Pancreas (tissue), 10 donors: ENCODE results near the gene SCNM1. TPM values are rescaled to one million over a fixed set of nuclear protein-coding genes. Genes with fewer than 3 reads are reported as not detected.

ENCODE experiments used
- ATAC-seq, 4 donors: fragments of 200-7000 bp; cut with Tn5 transposase; one replicate each; pipeline versions ENCODE4 v1.8.0 to v1.9.1; 2020; ENCODE audit warnings: mild to moderate bottlenecking in 4 of 4, moderate library complexity in 4 of 4
- DNase-seq, 6 donors: peaks; one replicate each; pipeline ENCODE4 v3.0.0-alpha.2; 2020
- FAIRE-seq: peaks from 2 replicates; lab custom pipeline; 2012; peaks lifted over from hg19 to GRCh38; lab: Jason Lieb, UNC
- H3K27ac ChIP-seq, 4 donors: fragments of 200-600 bp; sonication (generic); 1 replicate in 3 of 4; 2 replicates in 1 of 4; pipeline versions ENCODE4 v1.5.0 to v1.8.0; 2020
- H3K27me3 ChIP-seq, 4 donors: fragments of 200-600 bp; one replicate each; pipeline ENCODE4 v1.8.0; 2021
- H3K36me3 ChIP-seq, 3 donors: fragments of 200-600 bp; sonication (generic) in 1 of 3; one replicate each; pipeline versions ENCODE4 v1.5.0 to v1.8.0; 2020 to 2021
- H3K4me1 ChIP-seq, 3 donors: fragments of 200-600 bp; one replicate each; pipeline ENCODE4 v1.8.0; 2021
- H3K4me3 ChIP-seq, 4 donors: fragments of 200-600 bp; sonication (generic) in 2 of 4; one replicate each; pipeline versions ENCODE4 v1.5.0 to v1.8.0; 2020 to 2021
- H3K9me3 ChIP-seq, 4 donors: fragments of 200-600 bp; one replicate each; pipeline ENCODE4 v1.8.0; 2021
- WGBS, 2 donors: extraction: QIAGEN DNeasy Blood & Tissue Kit; methylation state at CpG; one replicate each; pipeline ENCODE4 v1.1.7; 2013; 5-methylcytosine and 5-hydroxymethylcytosine counted together
- intact Hi-C, 3 donors: fragments of 100-400 bp; cut with DNase I; formaldehyde crosslinking; loops; one replicate each; pipeline versions ENCODE4 v1.11.1 to v1.14.2; 2022
- polyA plus RNA-seq, 2 donors: library from polyadenylated mRNA; stranded (reverse); fragments of 200-250 nt; gene quantifications; one replicate each; pipeline ENCODE4 v1.2.3, GENCODE V29; 2013
- total RNA-seq, 6 donors: library from RNA; stranded (reverse); fragmentation: NEBNext Ultra II Directional in 4 of 6; extraction: Animal tissue kit (Norgen Biotek cat#: 25700) in 4 of 6; gene quantifications; one replicate each; pipeline versions ENCODE4 v1.2.1 to v1.2.4, GENCODE V29; 2021 to 2023
- TF ChIP-seq, protein P1 (sequence below), 4 donors: fragments of 200-600 bp; sonication (generic) in 3 of 4; IDR thresholded peaks; one replicate each; pipeline versions ENCODE4 v1.5.0 to v1.8.0; 2021; ENCODE audit warnings: antibody characterized with exemption in 4 of 4
- donor health status: healthy with polysubstance abuse.
- donor health status: DM: no; HTN: no; CAD: no; lungs with moderate emphysema.
- donor health status: DM: no; HTN: no; CAD: no.
- donor health status: control.
- donor health status: control.
- donor health status: Bipolar disorder and iron deficiency.
- donor health status: DM: yes; HTN: yes; CAD: no.
- donor health status: DM: no; HTN: no; CAD: no.
- donor health status: DM: no; HTN: no; CAD: no.
- donor health status: DM: yes; HTN: yes; CAD: no.

Gene SCNM1
- total and polyA plus RNA-seq, 8 donors, result 7.7 to 33.7 (median 11.2) TPM

DNA sequence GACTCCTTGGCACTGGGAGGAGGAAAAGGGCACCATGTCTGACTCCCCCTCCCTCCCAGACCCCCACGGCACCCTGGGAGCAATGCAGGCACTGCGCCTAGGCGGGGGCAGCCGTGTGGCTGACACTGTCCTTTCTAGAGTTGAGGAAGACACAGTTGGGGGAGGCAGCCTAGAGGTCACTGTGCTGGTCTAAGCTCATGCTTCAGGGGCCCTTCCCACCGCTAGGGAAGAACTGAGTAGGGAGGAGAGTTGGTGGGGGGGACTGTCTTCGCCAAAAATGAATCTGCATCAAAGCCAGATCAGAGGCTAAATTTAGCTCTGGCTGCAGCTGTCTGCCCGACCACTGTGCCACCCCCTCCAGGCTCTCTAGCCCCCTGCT, 22.9 kb upstream of the SCNM1 start:
- FAIRE-seq (no peak), DNase-seq (no peak), ATAC-seq (no peak)
- 78 to 86% methylated on average over 7 of the region's 7 CpGs for WGBS, 2 donors
- intact Hi-C loops, result loop anchor here in 1 of 3 donors (5.0 kb wide), 1 partner anchor 51 kb away; no protein-coding TSS in a partner anchor
- Histone ChIP-seq H3K4me1 (peaks cover 0 to 6% (median 0%) of the 10 kb centered on the region in 3 donors), H3K9me3 (no peaks in the 10 kb centered on the region), H3K27me3 (no peaks in the 10 kb centered on the region), H3K27ac (no peak overlapping the region), H3K36me3 (no peaks in the 10 kb centered on the region), H3K4me3 (no peak overlapping the region)
- TF ChIP-seq, protein P1, sequence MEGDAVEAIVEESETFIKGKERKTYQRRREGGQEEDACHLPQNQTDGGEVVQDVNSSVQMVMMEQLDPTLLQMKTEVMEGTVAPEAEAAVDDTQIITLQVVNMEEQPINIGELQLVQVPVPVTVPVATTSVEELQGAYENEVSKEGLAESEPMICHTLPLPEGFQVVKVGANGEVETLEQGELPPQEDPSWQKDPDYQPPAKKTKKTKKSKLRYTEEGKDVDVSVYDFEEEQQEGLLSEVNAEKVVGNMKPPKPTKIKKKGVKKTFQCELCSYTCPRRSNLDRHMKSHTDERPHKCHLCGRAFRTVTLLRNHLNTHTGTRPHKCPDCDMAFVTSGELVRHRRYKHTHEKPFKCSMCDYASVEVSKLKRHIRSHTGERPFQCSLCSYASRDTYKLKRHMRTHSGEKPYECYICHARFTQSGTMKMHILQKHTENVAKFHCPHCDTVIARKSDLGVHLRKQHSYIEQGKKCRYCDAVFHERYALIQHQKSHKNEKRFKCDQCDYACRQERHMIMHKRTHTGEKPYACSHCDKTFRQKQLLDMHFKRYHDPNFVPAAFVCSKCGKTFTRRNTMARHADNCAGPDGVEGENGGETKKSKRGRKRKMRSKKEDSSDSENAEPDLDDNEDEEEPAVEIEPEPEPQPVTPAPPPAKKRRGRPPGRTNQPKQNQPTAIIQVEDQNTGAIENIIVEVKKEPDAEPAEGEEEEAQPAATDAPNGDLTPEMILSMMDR (IDR thresholded peaks at IDR 0.05), result no peak

DNA sequence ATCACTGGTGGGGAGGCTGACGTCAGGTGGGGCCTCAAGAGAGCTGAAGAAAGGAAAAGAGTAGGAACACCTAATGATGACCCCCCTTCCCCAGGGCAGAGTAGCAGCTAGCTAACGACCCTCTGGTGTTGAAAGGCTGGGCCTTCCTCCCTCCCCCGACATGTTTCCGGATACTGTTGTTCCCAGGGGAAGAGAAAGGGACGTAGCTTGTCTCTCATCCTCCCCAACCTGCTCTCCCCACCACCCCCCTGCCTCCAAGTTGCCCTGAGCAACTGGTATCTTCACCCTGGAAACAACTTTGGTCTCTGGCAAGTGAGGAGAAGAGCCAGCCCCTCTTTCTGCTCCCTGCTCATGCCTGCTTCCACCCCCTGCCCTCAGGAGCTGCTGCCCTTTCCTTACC, 22.0 kb upstream of the SCNM1 start:
- Histone ChIP-seq H3K27me3 (no peaks in the 10 kb centered on the region), H3K9me3 (no peaks in the 10 kb centered on the region), H3K36me3 (no peaks in the 10 kb centered on the region), H3K27ac (no peak overlapping the region), H3K4me1 (peaks cover 0 to 6% (median 0%) of the 10 kb centered on the region in 3 donors), H3K4me3 (no peak overlapping the region)
- WGBS, 2 donors, result 70 to 78% methylated on average over 4 to 5 of the region's 5 CpGs
- DNase-seq (no peak), FAIRE-seq (no peak), ATAC-seq (no peak)
- intact Hi-C loops, result loop anchor here in 1 of 3 donors (5.0 kb wide), 1 partner anchor 52 kb away; no protein-coding TSS in a partner anchor
- TF ChIP-seq, protein P1 (IDR thresholded peaks at IDR 0.05), result no peak

DNA sequence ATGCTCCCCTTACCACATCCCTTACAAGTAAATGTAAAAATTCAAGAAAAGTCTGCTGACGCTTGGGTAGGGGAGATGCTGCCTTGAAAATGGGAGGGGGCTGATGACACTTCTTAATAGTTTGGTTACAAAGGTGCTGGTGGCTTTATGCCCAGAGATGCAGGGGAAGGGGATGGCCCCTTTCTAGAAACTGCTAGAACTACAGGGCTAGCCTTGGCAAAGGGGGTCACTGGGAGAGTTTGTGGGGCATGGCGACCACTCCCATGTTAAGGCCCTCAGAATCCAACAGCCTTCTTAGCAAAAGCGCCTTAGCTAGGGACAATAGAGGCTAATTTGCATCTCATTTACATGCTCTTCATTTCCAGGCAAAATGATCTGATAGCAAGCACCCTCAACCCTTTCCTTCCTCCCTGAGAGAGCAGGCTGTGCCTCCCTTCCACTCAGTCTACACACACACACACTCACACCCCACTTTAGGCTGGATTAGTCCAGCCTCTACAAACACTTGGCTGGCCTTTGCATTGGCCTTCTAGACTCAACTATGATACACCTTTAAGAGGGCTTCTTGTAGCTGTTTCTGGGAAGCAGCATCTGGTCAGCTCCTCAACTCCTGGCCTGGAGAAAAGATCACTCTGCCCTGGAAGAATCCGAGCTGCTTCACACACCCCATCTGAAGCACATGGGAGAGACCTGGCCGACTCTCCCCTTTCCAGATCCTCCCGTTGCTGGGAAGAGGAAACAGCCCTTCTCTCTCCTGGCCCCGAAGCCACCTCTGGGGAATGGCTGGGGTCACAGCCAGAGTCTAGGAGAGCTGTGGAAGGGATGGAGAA, 21.3 kb upstream of the SCNM1 start:
- Histone ChIP-seq H3K36me3 (no peaks in the 10 kb centered on the region), H3K27ac (no peak overlapping the region), H3K4me3 (peak overlapping the region in 1 of 4 donors; percentile 88), H3K27me3 (no peaks in the 10 kb centered on the region), H3K4me1 (peaks cover 0 to 6% (median 0%) of the 10 kb centered on the region in 3 donors), H3K9me3 (no peaks in the 10 kb centered on the region)
- intact Hi-C loops, result loop anchor here in 1 of 3 donors (5.0 kb wide), 1 partner anchor 52 kb away; no protein-coding TSS in a partner anchor
- FAIRE-seq, result no peak
- 73 to 74% methylated on average over 7 of the region's 7 CpGs for WGBS, 2 donors
- TF ChIP-seq, protein P1 (IDR thresholded peaks at IDR 0.05), result no peak
- no peak for ATAC-seq
- DNase-seq, result no peak

DNA sequence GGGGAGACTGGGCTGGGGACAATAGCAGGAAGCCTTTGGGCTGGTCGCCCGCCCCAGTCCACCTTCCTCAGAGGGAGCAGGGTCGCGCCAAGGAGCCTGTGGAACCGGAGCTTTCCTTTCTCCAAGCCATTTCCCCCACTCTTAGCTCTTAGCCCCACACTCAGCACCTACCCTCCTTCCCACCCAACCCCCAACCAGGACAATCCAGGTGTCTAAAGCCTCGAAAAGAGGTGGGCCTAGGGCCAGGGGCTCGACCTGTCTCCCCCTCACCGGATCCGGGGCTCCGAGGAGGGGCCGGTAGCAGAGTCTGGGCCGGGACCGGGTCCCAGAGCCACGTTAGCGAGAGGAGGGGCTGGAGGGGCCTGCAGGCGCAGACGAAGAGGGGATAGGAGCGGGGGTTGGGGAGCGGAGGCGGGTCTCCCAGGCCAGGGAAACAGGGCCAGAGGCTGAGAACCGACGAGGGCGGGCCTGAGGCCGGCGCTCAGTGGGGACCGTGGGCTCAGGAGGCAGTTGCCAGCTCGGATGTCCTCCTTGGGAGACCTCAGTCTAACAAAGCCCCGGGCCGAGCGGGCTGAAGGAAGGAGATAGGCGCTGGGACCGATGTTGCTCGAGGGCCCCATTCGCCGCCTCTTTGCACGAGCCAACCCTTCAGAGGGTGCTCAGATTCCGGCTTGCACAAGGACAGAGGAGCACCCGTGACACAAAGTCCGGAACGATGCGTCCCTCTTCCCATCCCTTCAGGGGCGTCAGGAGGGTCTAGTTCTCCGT, 20.5 kb upstream of the SCNM1 start:
- intact Hi-C loops, result no loop called here
- DNase-seq (peak in 2 of 6 donors; percentile 43 to 75), FAIRE-seq (no peak), ATAC-seq (peak; percentile 10 to 26 (median 18))
- Histone ChIP-seq H3K27ac (no peak overlapping the region), H3K4me1 (peaks cover 0 to 6% (median 0%) of the 10 kb centered on the region in 3 donors), H3K4me3 (peak overlapping the region; percentile 35 to 88 (median 58)), H3K36me3 (no peaks in the 10 kb centered on the region), H3K9me3 (no peaks in the 10 kb centered on the region), H3K27me3 (no peaks in the 10 kb centered on the region)
- TF ChIP-seq, protein P1 (IDR thresholded peaks at IDR 0.05), result no peak
- WGBS, 2 donors, result 40 to 43% methylated on average over 42 to 43 of the region's 43 CpGs
